22Rv1 (cell line): ENCODE data around the gene MAP3K4.
"Not testable (repeated sequence)": the region's sequence is repeated elsewhere in the genome, so short reads cannot be mapped to it uniquely, and the experiment has no call there.

Source experiments
- H3K27ac ChIP-seq: fragments of 450-650 bp; 2 replicates; pipeline ENCODE4 v1.5.1; 2017
- ZFX ChIP-seq: fragments of 450-650 bp; IDR thresholded peaks from 2 replicates; pipeline ENCODE4 v1.6.1; 2017; ENCODE audit warnings: antibody characterized with exemption, borderline replicate concordance
- TF ChIP-seq, protein P1 (sequence below): fragments of 450-650 bp; IDR thresholded peaks from 2 replicates; pipeline ENCODE4 v1.5.1; 2017; ENCODE audit warnings: mild to moderate bottlenecking

Gene MAP3K4

DNA sequence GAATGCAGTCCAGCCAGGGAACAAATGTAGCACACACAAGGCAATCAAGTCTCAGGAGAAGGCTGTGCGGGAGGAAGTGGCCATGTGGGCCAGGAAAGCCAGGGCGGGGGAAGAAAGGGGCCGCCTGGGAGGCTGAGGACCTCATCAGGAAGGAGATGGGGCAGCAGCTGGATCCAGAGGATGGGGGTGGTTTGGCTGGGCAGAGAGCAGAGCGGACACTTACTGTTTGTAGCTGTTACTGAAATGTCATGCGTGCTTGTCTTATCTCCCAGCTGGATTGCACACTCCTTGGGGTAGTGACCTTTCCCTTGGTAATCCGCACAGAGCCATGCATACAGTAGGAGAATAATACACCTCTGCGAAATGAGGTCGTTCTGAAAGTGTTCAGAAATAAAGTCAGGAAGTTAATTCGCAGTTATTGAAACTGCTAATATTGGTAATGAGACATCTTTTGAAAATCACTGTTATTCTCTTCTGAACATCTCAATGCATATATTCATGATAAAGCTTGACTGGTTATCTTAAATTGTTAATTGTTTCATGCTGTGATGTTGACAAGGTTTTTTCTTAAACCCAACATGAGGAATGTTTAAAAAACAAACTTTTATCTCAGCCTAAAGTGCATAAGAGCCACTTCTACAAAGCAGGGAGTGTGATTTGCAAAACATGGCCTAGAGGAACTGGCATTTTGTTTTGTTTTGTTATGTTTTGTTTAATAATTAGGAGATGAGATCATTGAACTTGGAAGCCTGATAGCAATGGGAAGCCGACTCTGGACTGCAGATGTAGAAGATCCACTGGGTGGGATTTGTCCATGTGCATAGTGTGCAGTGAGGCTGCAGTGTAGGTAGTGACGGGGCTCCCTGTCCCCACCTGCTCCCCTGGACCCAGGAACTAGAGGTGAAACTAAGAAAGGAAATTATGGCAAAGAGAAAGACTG, 18.0 kb upstream of the MAP3K4 start:
- H3K27ac ChIP-seq = no peak overlapping the region
- TF ChIP-seq ZFX = no peak
- TF ChIP-seq, protein P1, sequence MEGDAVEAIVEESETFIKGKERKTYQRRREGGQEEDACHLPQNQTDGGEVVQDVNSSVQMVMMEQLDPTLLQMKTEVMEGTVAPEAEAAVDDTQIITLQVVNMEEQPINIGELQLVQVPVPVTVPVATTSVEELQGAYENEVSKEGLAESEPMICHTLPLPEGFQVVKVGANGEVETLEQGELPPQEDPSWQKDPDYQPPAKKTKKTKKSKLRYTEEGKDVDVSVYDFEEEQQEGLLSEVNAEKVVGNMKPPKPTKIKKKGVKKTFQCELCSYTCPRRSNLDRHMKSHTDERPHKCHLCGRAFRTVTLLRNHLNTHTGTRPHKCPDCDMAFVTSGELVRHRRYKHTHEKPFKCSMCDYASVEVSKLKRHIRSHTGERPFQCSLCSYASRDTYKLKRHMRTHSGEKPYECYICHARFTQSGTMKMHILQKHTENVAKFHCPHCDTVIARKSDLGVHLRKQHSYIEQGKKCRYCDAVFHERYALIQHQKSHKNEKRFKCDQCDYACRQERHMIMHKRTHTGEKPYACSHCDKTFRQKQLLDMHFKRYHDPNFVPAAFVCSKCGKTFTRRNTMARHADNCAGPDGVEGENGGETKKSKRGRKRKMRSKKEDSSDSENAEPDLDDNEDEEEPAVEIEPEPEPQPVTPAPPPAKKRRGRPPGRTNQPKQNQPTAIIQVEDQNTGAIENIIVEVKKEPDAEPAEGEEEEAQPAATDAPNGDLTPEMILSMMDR = no peak

DNA sequence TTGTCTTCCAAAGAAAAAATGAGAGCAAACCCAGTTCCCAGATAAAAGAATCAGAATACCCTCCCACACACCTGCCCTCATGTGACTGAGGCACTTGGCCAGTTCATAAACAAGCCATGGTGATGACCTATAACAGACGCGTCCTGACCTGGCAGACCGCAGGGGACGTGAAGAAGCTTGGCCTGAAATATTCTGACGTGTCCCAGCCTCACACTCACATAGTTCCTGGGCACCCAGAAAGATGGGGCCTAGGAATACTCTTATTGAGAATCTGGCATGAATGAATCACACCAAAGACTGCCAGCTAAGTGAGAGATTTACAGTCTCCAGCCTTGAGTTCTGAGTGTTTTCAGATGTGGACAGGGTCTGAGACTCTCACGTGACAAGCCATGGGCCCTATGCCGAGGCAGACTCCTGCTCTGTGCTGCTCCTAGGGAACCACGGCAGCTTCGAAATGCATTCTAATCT, 17.2 kb upstream of the MAP3K4 start:
- TF ChIP-seq, protein P1 = no peak
- TF ChIP-seq ZFX = no peak
- no peak overlapping the region for H3K27ac ChIP-seq

DNA sequence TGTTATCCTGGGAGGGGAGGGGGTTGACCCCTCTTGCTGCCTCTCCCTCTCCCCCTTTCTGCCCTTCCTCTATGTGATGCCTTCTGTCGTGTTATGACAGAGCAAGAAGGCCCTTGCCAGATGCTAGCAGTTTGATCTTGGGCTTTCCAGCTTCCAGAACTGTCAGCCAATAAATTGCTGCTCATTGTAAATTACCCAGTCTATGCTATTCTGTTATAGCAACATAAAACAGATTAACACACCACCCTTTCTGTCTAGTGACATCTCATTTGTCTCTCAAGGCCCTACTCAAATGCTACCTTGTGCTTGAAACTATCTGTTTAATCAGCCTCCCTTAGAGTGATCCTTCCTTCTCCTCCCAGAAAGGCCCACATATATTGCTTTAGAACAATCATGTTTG, 16.4 kb upstream of the MAP3K4 start:
- TF ChIP-seq ZFX = no peak
- no peak overlapping the region for H3K27ac ChIP-seq

DNA sequence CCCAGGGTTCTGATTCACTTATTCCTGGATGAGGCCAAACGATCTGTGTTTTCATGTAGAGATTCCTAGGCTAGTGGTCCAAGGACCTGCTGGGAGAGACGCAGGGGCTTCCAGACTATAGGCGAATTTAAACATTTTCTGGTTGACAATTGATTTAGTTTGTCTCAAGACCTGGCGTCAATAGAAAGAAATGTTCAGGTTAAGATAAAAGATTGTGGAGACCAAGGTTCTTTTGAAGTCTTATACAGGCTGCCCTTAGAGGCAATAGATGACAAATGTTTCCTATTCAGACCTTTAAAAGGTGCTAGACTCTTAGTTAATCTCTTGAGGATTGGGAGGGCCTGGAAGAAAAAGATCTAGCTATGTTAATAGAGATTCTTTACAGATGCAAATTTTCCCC, 15.6 kb upstream of the MAP3K4 start:
- not testable (repeated sequence) for H3K27ac ChIP-seq

DNA sequence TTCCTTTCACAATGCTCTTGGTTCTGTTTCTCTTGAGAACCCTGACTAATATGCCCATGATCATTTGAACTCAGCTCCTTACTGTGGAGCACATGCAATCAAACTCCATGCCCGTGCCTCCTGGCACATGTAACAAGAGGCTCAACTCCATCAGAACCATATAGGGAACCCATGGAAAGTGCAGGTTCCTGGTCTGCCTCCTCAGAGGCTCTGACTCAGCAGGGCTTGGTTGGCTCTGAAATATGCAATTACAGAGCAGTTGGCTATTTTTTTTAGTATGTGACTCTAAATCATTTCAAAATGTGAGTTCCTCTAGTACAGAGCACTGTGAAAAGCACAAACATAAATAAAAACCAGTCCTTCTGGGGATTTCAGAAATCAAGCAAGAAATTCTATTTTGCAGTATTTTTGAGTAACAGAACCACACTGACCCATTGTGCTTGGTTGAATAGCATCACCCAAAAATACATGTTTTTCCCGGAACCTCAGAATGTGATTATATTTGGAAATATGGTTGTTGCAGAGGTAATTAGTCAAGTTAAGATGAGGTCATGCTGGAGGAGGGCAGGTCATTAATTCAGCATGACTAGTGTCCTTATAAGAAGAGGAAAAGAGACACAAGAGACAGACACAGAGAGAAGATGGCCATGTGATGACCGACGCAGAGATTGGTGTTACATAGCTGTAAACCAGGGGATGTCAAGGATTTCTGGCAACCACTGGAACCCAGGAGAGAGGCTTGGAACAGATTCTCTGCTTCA, 13.2 kb upstream of the MAP3K4 start:
- no peak overlapping the region for H3K27ac ChIP-seq
- TF ChIP-seq, protein P1 = no peak
- no peak for TF ChIP-seq ZFX

DNA sequence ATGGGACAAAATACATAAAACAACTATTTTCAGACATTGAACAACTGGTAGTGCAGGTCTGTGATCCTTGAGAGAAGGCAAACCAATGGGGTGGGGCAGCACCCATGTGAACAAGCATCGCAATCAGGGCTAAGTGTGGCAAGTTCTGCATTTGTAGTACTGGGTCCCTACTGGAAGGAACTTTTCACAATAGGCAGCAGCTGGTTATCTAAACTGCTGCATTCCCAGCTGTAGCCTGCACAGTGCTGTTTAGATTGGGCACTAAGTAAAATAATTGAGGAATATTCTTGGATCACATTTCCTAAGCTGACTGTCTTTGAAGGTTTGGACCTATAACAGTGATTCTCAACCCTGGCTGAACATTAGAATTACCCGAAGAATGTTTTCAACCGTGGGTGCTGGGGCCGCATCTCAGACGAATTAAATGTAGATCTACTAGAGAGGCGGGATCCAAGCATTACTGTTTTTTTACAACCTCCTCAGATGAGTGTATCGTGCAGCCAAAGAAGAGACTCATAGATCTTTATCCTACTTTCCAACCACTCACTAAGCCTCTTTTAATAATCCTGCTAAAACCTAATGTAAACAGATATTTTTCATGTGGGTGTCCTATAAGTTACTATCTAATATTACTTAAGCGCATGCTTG, 12.4 kb upstream of the MAP3K4 start:
- TF ChIP-seq ZFX = no peak
- TF ChIP-seq, protein P1 = no peak
- no peak overlapping the region for H3K27ac ChIP-seq

DNA sequence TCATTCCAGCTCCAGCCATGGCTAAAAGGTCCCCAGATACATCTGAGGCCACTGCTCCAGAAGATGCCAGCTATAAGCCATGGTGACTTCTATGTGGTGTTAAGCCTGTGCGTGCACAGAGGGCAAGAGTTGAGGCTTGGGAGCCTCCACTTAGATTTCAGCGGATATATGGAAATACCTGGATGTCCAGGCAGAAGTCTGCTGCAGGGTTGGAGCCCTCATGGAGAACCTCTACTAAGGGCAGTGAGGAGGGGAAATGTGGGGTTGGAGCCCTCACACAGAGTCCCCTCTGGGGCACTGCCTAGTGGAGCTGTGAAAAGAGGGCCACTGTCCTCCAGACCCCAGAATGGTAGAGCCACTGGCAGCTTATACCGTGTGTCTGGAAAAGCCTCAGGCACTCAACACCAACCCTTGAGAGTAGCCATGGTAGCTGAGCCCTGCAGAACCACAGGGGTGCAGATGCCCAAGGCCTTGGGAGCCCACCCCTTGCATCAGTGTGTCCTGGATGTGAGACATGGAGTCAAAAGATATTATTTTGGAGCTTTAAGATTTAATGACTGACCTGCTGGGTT, 8.1 kb upstream of the MAP3K4 start:
- H3K27ac ChIP-seq = not testable (repeated sequence)

DNA sequence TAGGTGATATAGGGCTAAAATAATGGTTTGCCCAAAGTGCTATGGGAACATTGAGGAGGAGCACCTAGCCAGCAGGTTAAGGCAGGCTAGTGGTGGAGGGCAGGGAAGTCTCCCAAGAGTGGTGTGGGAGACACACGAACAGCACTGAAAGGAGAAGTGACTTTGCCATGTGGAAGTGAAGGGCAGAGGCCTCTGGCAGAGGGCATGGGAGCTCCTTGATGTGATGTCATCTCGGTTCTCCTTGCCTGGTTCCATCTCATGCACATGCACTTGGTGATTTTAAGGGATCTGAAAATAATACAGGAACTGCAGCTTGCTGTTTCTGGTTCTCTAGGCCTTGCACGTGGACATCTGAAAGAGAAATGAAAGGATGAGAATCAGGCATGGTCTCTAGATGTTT, 4.7 kb upstream of the MAP3K4 start:
- H3K27ac ChIP-seq = no peak overlapping the region
- TF ChIP-seq ZFX = no peak
- TF ChIP-seq, protein P1 = no peak
